B cell (primary cell): Measurements from ENCODE around the gene COL26A1. TPM values are rescaled to one million over a fixed set of nuclear protein-coding genes. Genes with fewer than 3 reads are reported as not detected.

ENCODE experiments used
- ATAC-seq: fragments of 200-7000 bp; cut with Tn5 transposase; one replicate; pipeline ENCODE4 v1.10.0; 2021; ENCODE audit warnings: low read depth, mild to moderate bottlenecking, moderate number of reproducible peaks, moderate library complexity
- CTCF ChIA-PET: fragments of 350-600 bp; sonication (Branson Sonifier 250); formaldehyde crosslinking; loops from one replicate; lab custom pipeline; 2021; ENCODE audit warnings: antibody characterized with exemption, inconsistent platforms; lab: Charles Lee
- POLR2A ChIA-PET: fragments of 350-600 bp; sonication (Branson Sonifier 250); formaldehyde crosslinking; loops from one replicate; lab custom pipeline; 2021; ENCODE audit warnings: antibody characterized with exemption; lab: Charles Lee
- DNase-seq: peaks from one replicate; pipeline ENCODE4 v3.0.0; 2013
- H2AFZ ChIP-seq: 2 replicates; pipeline ENCODE4 v1.6.1; 2012; ENCODE audit warnings: mild to moderate bottlenecking, low read depth, low read length; ENCODE audit not compliant: insufficient read depth, poor library complexity, severe bottlenecking
- H3K27ac ChIP-seq, 2 donors: 1 replicate in 1 of 2; 2 replicates in 1 of 2; pipeline ENCODE4 v1.5.1; 2012 to 2013; ENCODE audit warnings: low read length in 2 of 2, mild to moderate bottlenecking in 2 of 2, moderate library complexity in 1 of 2
- H3K27me3 ChIP-seq, 4 experiments: fragments of 200-600 bp in 1 of 4; sonication (generic) in 1 of 4; replicated peaks in 1 of 4; 1 replicate in 2 of 4; 2 replicates in 2 of 4; pipeline versions ENCODE4 v1.6.1 to v1.7.0; 2013 to 2016; ENCODE audit warnings: low read length in 3 of 4, mild to moderate bottlenecking in 2 of 4, mixed read lengths in 1 of 4, moderate library complexity in 1 of 4; ENCODE audit not compliant: insufficient read depth in 4 of 4, control insufficient read depth in 3 of 4; ENCODE audit errors: control extremely low read depth in 1 of 4
- H3K36me3 ChIP-seq, 2 experiments: replicated peaks in 1 of 2; 1 replicate in 1 of 2; 2 replicates in 1 of 2; pipeline versions ENCODE4 v1.6.1 to v1.7.1; 2013; ENCODE audit warnings: low read length in 1 of 2; ENCODE audit not compliant: insufficient read depth in 2 of 2, control insufficient read depth in 1 of 2; ENCODE audit errors: control extremely low read depth in 1 of 2, extremely low read depth in 1 of 2
- H3K4me1 ChIP-seq, 2 donors: fragments of 200-600 bp in 1 of 2; sonication (generic) in 1 of 2; 1 replicate in 1 of 2; 2 replicates in 1 of 2; pipeline versions ENCODE4 v1.5.1 to v1.6.1; 2013 to 2017; ENCODE audit warnings: low read length in 2 of 2; ENCODE audit not compliant: control insufficient read depth in 2 of 2, insufficient read depth in 2 of 2
- H3K4me2 ChIP-seq: replicated peaks from 2 replicates; pipeline ENCODE3; 2012; ENCODE audit warnings: mild to moderate bottlenecking, low read depth, low read length; ENCODE audit not compliant: poor library complexity, severe bottlenecking
- H3K4me3 ChIP-seq, 5 experiments: fragments of 200-600 bp in 1 of 5; sonication (generic) in 1 of 5; 1 replicate in 3 of 5; 2 replicates in 2 of 5; pipeline versions ENCODE4 v1.5.1 to v1.7.0; 2011 to 2016; ENCODE audit warnings: low read length in 4 of 5, mild to moderate bottlenecking in 4 of 5, low read depth in 2 of 5, control low read depth in 1 of 5, moderate library complexity in 1 of 5; ENCODE audit not compliant: insufficient read depth in 1 of 5; ENCODE audit errors: control extremely low read depth in 1 of 5, extremely low read depth in 1 of 5
- H3K79me2 ChIP-seq: fragments of 200-600 bp; sonication (generic); one replicate; pipeline ENCODE4 v1.6.0; 2016; ENCODE audit warnings: low read length; ENCODE audit not compliant: control insufficient read depth, insufficient read depth
- H3K9ac ChIP-seq: fragments of 200-600 bp; sonication (generic); 2 replicates; pipeline ENCODE4 v1.6.1; 2017; ENCODE audit warnings: mild to moderate bottlenecking, low read length, moderate library complexity
- H3K9me3 ChIP-seq, 3 donors: one replicate each; pipeline versions ENCODE4 v1.6.1 to v1.7.1; 2013; ENCODE audit warnings: low read length in 2 of 3; ENCODE audit not compliant: control insufficient read depth in 2 of 3, insufficient read depth in 1 of 3; ENCODE audit errors: control extremely low read depth in 1 of 3
- H4K20me1 ChIP-seq: 2 replicates; pipeline ENCODE4 v1.6.0; 2012; ENCODE audit warnings: mild to moderate bottlenecking, low read length; ENCODE audit not compliant: insufficient read depth, control insufficient read depth, poor library complexity, severe bottlenecking
- H3K27ac Mint-ChIP-seq: one replicate; pipeline ENCODE4 v1.8.0; 2021; ENCODE audit warnings: mixed read lengths
- H3K27me3 Mint-ChIP-seq: one replicate; pipeline ENCODE4 v1.8.0; 2021; ENCODE audit warnings: mixed read lengths
- H3K4me1 Mint-ChIP-seq: one replicate; pipeline ENCODE4 v1.8.0; 2021; ENCODE audit warnings: mixed read lengths
- H3K4me3 Mint-ChIP-seq: one replicate; pipeline ENCODE4 v1.8.0; 2021; ENCODE audit warnings: mixed read lengths
- H3K9me3 Mint-ChIP-seq: one replicate; pipeline ENCODE4 v1.8.0; 2022; ENCODE audit warnings: mixed read lengths; ENCODE audit not compliant: insufficient read depth
- EZH2 ChIP-seq: IDR thresholded peaks from 2 replicates; pipeline ENCODE4 v1.6.1; 2012; ENCODE audit warnings: borderline replicate concordance, low read depth, mild to moderate bottlenecking, moderate library complexity, low read length; ENCODE audit not compliant: insufficient read depth, poor library complexity, severe bottlenecking
- WGBS: methylation state at CpG from one replicate; pipeline ENCODE4 v1.1.5; 2013; ENCODE audit warnings: missing lambda C conversion rate; ENCODE audit not compliant: insufficient coverage; 5-methylcytosine and 5-hydroxymethylcytosine counted together
- intact Hi-C: fragments of 100-400 bp; cut with micrococcal nuclease; formaldehyde crosslinking; loops from one replicate; pipeline ENCODE4 v1.10.0; 2022
- polyA plus RNA-seq: library from polyadenylated mRNA; depleted of rRNA; stranded (reverse); fragments of >200 nt; gene quantifications from 2 replicates; pipeline ENCODE4 v1.2.3, GENCODE V29; 2012
- total RNA-seq, 2 donors: library from RNA; stranded (reverse); fragments of 120-200 nt in 1 of 2; gene quantifications; 1 replicate in 1 of 2; 2 replicates in 1 of 2; pipeline versions ENCODE4 v1.2.3 to v1.2.4, GENCODE V29; 2013 to 2022
- TF ChIP-seq, protein P1 (sequence below): fragments of 200-600 bp; IDR thresholded peaks from one replicate; pipeline ENCODE4 v1.8.0; 2022; ENCODE audit warnings: antibody characterized with exemption, mild to moderate bottlenecking

Gene COL26A1
- total and polyA plus RNA-seq, 2 donors (not counting 1 experiment from before 2014, with no cell fraction given) = not detected

DNA sequence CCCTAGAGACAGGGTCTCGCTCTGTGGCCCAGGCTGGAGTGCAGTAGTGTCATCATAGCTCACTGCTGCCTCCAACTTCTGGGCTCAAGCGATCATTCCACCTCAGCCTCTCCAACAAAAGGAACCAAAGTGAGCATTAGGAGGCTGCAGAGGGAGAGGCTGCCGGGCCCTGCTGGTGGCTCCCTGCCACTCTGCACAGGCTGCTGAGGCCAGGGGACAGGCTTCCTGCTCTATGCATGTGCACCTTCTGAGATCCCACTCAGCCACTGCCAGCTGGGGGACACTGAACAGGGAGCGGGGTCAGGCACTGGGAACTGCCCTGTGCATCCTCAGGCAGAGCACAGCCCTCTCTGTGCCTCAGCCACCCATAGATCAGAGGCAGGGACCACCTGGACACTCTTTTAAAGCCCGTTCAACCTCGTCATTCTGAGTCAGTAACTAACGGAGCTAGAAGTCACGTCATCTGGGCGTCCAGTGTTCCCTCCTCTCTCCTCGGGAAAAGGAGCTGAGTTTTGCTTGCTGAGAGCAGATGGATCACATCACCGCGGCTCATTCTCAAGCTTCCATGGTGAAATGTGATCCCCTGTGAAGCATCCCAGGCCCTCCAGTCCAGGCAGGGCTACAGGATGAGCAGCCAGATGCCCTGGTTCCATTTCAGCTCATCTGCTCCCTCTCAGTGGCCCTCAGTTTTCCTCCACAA is 156.8 kb downstream of the COL26A1 start:
- Histone ChIP-seq H3K4me2 (no peak overlapping the region), H2AFZ (no peak overlapping the region), H3K27ac (no peak overlapping the region), H4K20me1 (no peaks in the 10 kb centered on the region), H3K9ac (no peak overlapping the region), H3K4me3 (no peak overlapping the region), H3K36me3 (no peaks in the 10 kb centered on the region), H3K27me3 (peaks cover 0 to 5% (median 0%) of the 10 kb centered on the region in 4 experiments), H3K79me2 (no peaks in the 10 kb centered on the region), H3K4me1 (no peaks in the 10 kb centered on the region), H3K9me3 (peaks cover 0 to 13% (median 0%) of the 10 kb centered on the region in 3 donors)
- Mint-ChIP-seq H3K27ac (no peak overlapping the region), H3K9me3 (peaks cover 6% of the 10 kb centered on the region), H3K4me3 (no peak overlapping the region), H3K4me1 (no peaks in the 10 kb centered on the region), H3K27me3 (no peaks in the 10 kb centered on the region)
- TF ChIP-seq, protein P1, sequence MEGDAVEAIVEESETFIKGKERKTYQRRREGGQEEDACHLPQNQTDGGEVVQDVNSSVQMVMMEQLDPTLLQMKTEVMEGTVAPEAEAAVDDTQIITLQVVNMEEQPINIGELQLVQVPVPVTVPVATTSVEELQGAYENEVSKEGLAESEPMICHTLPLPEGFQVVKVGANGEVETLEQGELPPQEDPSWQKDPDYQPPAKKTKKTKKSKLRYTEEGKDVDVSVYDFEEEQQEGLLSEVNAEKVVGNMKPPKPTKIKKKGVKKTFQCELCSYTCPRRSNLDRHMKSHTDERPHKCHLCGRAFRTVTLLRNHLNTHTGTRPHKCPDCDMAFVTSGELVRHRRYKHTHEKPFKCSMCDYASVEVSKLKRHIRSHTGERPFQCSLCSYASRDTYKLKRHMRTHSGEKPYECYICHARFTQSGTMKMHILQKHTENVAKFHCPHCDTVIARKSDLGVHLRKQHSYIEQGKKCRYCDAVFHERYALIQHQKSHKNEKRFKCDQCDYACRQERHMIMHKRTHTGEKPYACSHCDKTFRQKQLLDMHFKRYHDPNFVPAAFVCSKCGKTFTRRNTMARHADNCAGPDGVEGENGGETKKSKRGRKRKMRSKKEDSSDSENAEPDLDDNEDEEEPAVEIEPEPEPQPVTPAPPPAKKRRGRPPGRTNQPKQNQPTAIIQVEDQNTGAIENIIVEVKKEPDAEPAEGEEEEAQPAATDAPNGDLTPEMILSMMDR = no peak
- TF ChIP-seq EZH2 = no peak
- intact Hi-C loops = no loop called here
- ChIA-PET POLR2A (no interaction called here), CTCF (interaction anchor here (1.5 kb wide), 1 partner anchor 24 kb away, joined by 3 read pairs; no protein-coding TSS in a partner anchor)
- DNase-seq (no peak), ATAC-seq (no peak)
- 89% methylated on average over 12 of the region's 12 CpGs for WGBS

- no peak for ATAC-seq
- no peak overlapping the region for H3K4me2 ChIP-seq
- Mint-ChIP-seq H3K4me3 (no peak overlapping the region), H3K27me3 (no peaks in the 10 kb centered on the region), H3K9me3 (peaks cover 6% of the 10 kb centered on the region), H3K4me1 (no peaks in the 10 kb centered on the region), H3K27ac (no peak overlapping the region)
- POLR2A ChIA-PET = no interaction called here
- H4K20me1 ChIP-seq = no peaks in the 10 kb centered on the region
- intact Hi-C loops = no loop called here
- H3K4me3 ChIP-seq = no peak overlapping the region
- H3K27me3 ChIP-seq = no peaks in the 10 kb centered on the region
- DNase-seq = no peak
- H3K9ac ChIP-seq = no peak overlapping the region
- no peak overlapping the region for H3K27ac ChIP-seq
- no peak overlapping the region for H2AFZ ChIP-seq
- 95% methylated on average over 5 of the region's 5 CpGs for WGBS
- H3K9me3 ChIP-seq = peaks cover 0 to 13% (median 0%) of the 10 kb centered on the region in 3 donors
- TF ChIP-seq, protein P1 = no peak
- no peak for TF ChIP-seq EZH2
- H3K79me2 ChIP-seq = no peaks in the 10 kb centered on the region
- no peaks in the 10 kb centered on the region for H3K36me3 ChIP-seq
- no peaks in the 10 kb centered on the region for H3K4me1 ChIP-seq
- CTCF ChIA-PET = no interaction called here
Observed at GRCh38 chr7:101521430-101521925, 158.8 kb downstream of the COL26A1 start.
